HL-60/S4 (cell line): Measurements from ENCODE around the gene PRR23E.

Experiments used
- in situ Hi-C: fragments of 300-500 bp; cut with MboI; formaldehyde crosslinking; loops from 2 replicates; pipeline ENCODE4 v1.14.3; 2022; ENCODE audit warnings: low sequenced_read_pairs

PRR23E gene

GRCh38 chr3:127222163-127222562 lies 29.2 kb downstream of the PRR23E start:
- in situ Hi-C loops: no loop called here

GRCh38 chr3:127222664-127223063 lies 29.7 kb downstream of the PRR23E start:
- in situ Hi-C loops: no loop called here

- in situ Hi-C loops: no loop called here
These were observed 31.2 kb downstream of the PRR23E start for GRCh38 chr3:127224118-127224517.

GRCh38 chr3:127226457-127226856 lies 33.5 kb downstream of the PRR23E start:
- in situ Hi-C loops: no loop called here

GRCh38 chr3:127226946-127227842 lies 34.3 kb downstream of the PRR23E start:
- in situ Hi-C loops: no loop called here

GRCh38 chr3:127228866-127229265 lies 35.9 kb downstream of the PRR23E start:
- in situ Hi-C loops: no loop called here

- in situ Hi-C loops: no loop called here
These were observed 40.4 kb downstream of the PRR23E start for GRCh38 chr3:127233371-127233770.

- in situ Hi-C loops: no loop called here
These were observed 41.8 kb downstream of the PRR23E start for GRCh38 chr3:127234778-127235177.

- in situ Hi-C loops: no loop called here
These were observed 42.8 kb downstream of the PRR23E start for GRCh38 chr3:127235706-127236105.

GRCh38 chr3:127237835-127238234 lies 44.9 kb downstream of the PRR23E start:
- in situ Hi-C loops: no loop called here

- in situ Hi-C loops: no loop called here
These were observed 45.7 kb downstream of the PRR23E start for GRCh38 chr3:127238602-127239001.

- in situ Hi-C loops: no loop called here
These were observed 54.4 kb downstream of the PRR23E start for GRCh38 chr3:127247292-127247691.
